Caco-2 (cell line): ENCODE data around the gene PICK1. TPM values are rescaled to one million over a fixed set of nuclear protein-coding genes. Genes with fewer than 3 reads are reported as not detected.

ENCODE experiments used
- BruUV-seq: library from RNA; stranded (reverse); fragments of 400-500 nt; replicated peaks from 2 replicates; lab custom pipeline; 2021; lab: Mats Ljungman, UMichigan
- CTCF ChIA-PET: fragments of 300-600 bp; sonication (Branson Sonifier 250); formaldehyde crosslinking; loops from one replicate; lab custom pipeline; 2022; ENCODE audit warnings: antibody characterized with exemption; lab: Charles Lee
- POLR2A ChIA-PET: fragments of 300-600 bp; sonication (Branson Sonifier 250); formaldehyde crosslinking; loops from one replicate; lab custom pipeline; 2022; ENCODE audit warnings: antibody characterized with exemption; lab: Charles Lee
- DNase-seq, 2 experiments: peaks; one replicate each; pipeline versions ENCODE4 v3.0.0 to v3.0.0-alpha.2; 2020 to 2022
- H3K27me3 ChIP-seq: replicated peaks from 2 replicates; pipeline ENCODE4 v1.6.0; 2011; ENCODE audit warnings: low read length; ENCODE audit not compliant: control insufficient read depth, insufficient read depth
- H3K36me3 ChIP-seq: 2 replicates; pipeline ENCODE4 v1.5.1; 2011; ENCODE audit warnings: low read length; ENCODE audit not compliant: control insufficient read depth, insufficient read depth
- H3K4me1 ChIP-seq: fragments of 250-450 bp; sonication (Bioruptor Pico); 2 replicates; pipeline ENCODE4 v1.5.1; 2020; ENCODE audit warnings: mild to moderate bottlenecking
- H3K4me3 ChIP-seq: 2 replicates; pipeline ENCODE4 v1.5.1; 2011; ENCODE audit warnings: low read depth, mild to moderate bottlenecking, control low read depth, low read length
- H3K9me3 ChIP-seq: fragments of 250-450 bp; sonication (Bioruptor Pico); 2 replicates; pipeline ENCODE4 v1.5.1; 2020; ENCODE audit warnings: mild to moderate bottlenecking, moderate library complexity
- H3K27ac Mint-ChIP-seq: one replicate; pipeline ENCODE4 v1.8.0; 2022; ENCODE audit warnings: mixed read lengths; ENCODE audit not compliant: unreplicated experiment
- H3K27me3 Mint-ChIP-seq: one replicate; pipeline ENCODE4 v1.8.0; 2022; ENCODE audit warnings: mixed read lengths; ENCODE audit not compliant: insufficient read depth, unreplicated experiment
- H3K36me3 Mint-ChIP-seq: one replicate; pipeline ENCODE4 v1.8.0; 2022; ENCODE audit warnings: mild to moderate bottlenecking, mixed read lengths; ENCODE audit not compliant: insufficient read depth, unreplicated experiment
- H3K4me1 Mint-ChIP-seq: one replicate; pipeline ENCODE4 v1.8.0; 2022; ENCODE audit warnings: low read depth, mixed read lengths; ENCODE audit not compliant: unreplicated experiment
- H3K4me3 Mint-ChIP-seq: one replicate; pipeline ENCODE4 v1.8.0; 2022; ENCODE audit warnings: mild to moderate bottlenecking, moderate library complexity, mixed read lengths; ENCODE audit not compliant: unreplicated experiment
- H3K9me3 Mint-ChIP-seq: one replicate; pipeline ENCODE4 v1.8.0; 2022; ENCODE audit warnings: mixed read lengths; ENCODE audit not compliant: unreplicated experiment
- intact Hi-C: fragments of 100-400 bp; cut with micrococcal nuclease; formaldehyde crosslinking; loops from one replicate; pipeline ENCODE4 v1.10.0; 2022; ENCODE audit not compliant: unreplicated experiment
- total RNA-seq: library from RNA; stranded (reverse); gene quantifications from 2 replicates; pipeline ENCODE4 v1.2.3, GENCODE V29; 2022
- TF ChIP-seq, protein P1 (sequence below), 2 experiments: fragments of 200-600 bp in 1 of 2; IDR thresholded peaks; 1 replicate in 1 of 2; 2 replicates in 1 of 2; pipeline versions ENCODE4 v1.5.1 to v1.8.0; 2011 to 2022; ENCODE audit warnings: antibody characterized with exemption in 1 of 2, control low read depth in 1 of 2, inconsistent platforms in 1 of 2, low read depth in 1 of 2, low read length in 1 of 2, mild to moderate bottlenecking in 1 of 2, moderate library complexity in 1 of 2; ENCODE audit not compliant: insufficient read depth in 1 of 2, severe bottlenecking in 1 of 2, unreplicated experiment in 1 of 2

Gene PICK1
- total RNA-seq, 1 experiment from 2014 or later, result 41.1 TPM

GRCh38 chr22:38107692-38108515 is 50.7 kb downstream of the PICK1 start:
- Mint-ChIP-seq H3K9me3 (peaks cover 9% of the 10 kb centered on the region), H3K27me3 (peaks cover 3% of the 10 kb centered on the region), H3K36me3 (peaks cover 33% of the 10 kb centered on the region), H3K4me1 (peaks cover 22% of the 10 kb centered on the region), H3K27ac (peak overlapping the region; percentile 75), H3K4me3 (no peak overlapping the region)
- Histone ChIP-seq H3K36me3 (peaks cover 2% of the 10 kb centered on the region; the same call in 1 of the 2 replicates), H3K9me3 (no peaks in the 10 kb centered on the region), H3K4me3 (no peak overlapping the region), H3K4me1 (peaks cover 37% of the 10 kb centered on the region), H3K27me3 (no peaks in the 10 kb centered on the region)
- POLR2A ChIA-PET, result no interaction called here
- DNase-seq, result peak; percentile 42 to 73
- TF ChIP-seq, protein P1, sequence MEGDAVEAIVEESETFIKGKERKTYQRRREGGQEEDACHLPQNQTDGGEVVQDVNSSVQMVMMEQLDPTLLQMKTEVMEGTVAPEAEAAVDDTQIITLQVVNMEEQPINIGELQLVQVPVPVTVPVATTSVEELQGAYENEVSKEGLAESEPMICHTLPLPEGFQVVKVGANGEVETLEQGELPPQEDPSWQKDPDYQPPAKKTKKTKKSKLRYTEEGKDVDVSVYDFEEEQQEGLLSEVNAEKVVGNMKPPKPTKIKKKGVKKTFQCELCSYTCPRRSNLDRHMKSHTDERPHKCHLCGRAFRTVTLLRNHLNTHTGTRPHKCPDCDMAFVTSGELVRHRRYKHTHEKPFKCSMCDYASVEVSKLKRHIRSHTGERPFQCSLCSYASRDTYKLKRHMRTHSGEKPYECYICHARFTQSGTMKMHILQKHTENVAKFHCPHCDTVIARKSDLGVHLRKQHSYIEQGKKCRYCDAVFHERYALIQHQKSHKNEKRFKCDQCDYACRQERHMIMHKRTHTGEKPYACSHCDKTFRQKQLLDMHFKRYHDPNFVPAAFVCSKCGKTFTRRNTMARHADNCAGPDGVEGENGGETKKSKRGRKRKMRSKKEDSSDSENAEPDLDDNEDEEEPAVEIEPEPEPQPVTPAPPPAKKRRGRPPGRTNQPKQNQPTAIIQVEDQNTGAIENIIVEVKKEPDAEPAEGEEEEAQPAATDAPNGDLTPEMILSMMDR (IDR thresholded peaks at IDR 0.05; ENCODE audit: insufficient read depth in 1 of 2, low read depth in 1 of 2, low read length in 1 of 2, severe bottlenecking in 1 of 2, unreplicated experiment in 1 of 2), result no peak
- CTCF ChIA-PET, result interaction anchor here (1.2 kb wide), 1 partner anchor 56 kb away, joined by 5 read pairs; no protein-coding TSS in a partner anchor
- intact Hi-C loops, result no loop called here
- BruUV-seq, result no TSS peak

- Mint-ChIP-seq H3K4me1 (peaks cover 22% of the 10 kb centered on the region), H3K27me3 (peaks cover 3% of the 10 kb centered on the region), H3K9me3 (peaks cover 9% of the 10 kb centered on the region), H3K4me3 (no peak overlapping the region), H3K36me3 (peaks cover 33% of the 10 kb centered on the region), H3K27ac (peak overlapping the region; percentile 75)
- Histone ChIP-seq H3K4me3 (no peak overlapping the region), H3K27me3 (no peaks in the 10 kb centered on the region), H3K36me3 (peaks cover 2% of the 10 kb centered on the region; the same call in 1 of the 2 replicates), H3K4me1 (peaks cover 37% of the 10 kb centered on the region), H3K9me3 (no peaks in the 10 kb centered on the region)
- ChIA-PET POLR2A (no interaction called here), CTCF (interaction anchor here (0.6 kb wide), 1 partner anchor 24 kb away, joined by 3 read pairs; no protein-coding TSS in a partner anchor)
- TF ChIP-seq, protein P1 (IDR thresholded peaks at IDR 0.05; ENCODE audit: insufficient read depth in 1 of 2, low read depth in 1 of 2, low read length in 1 of 2, severe bottlenecking in 1 of 2, unreplicated experiment in 1 of 2), result no peak
- DNase-seq, result no peak
- BruUV-seq, result no TSS peak
- intact Hi-C loops, result no loop called here
Measured at GRCh38 chr22:38108561-38109319, 51.5 kb downstream of the PICK1 start.

DNA sequence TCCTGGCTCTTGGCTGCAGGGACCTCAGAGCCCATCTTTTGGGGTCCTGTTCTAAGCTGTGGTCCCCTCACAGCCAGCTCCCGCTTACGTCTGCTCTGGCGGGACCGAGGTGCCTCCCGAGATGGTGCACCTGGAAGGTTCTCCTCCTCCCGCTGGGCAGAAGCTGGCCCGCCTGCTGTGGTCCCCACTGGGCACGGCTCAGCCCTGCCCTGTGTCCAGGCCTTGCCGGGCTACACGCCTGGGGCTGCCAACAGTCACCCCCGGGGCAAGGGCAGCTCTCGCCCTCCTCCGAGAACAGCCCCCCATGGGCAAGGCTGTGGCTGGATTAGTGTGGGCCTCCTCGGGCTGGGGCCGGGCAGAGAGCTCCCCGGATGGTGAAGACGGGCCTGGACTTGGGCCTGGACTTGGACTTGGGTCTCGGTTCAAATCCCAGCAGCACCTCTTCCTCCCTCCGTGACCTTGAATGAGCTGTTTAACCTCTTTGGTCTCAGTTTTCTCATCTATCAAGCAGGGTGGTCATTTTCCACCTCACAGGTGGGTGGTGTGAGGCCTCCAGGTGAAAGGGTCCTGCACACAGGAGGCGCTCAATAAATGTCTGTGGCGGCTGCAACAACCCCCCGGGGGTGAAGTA is 52.3 kb downstream of the PICK1 start:
- H3K4me3 Mint-ChIP-seq, result peak overlapping the region; percentile 61
- BruUV-seq, result TSS peak; percentile 39
- ChIA-PET POLR2A (no interaction called here), CTCF (interaction anchor here (2.0 kb wide), 1 partner anchor 57 kb away, joined by 9 read pairs; no protein-coding TSS in a partner anchor)
- Histone ChIP-seq H3K4me3 (no peak overlapping the region), H3K36me3 (peaks cover 2% of the 10 kb centered on the region; the same call in 1 of the 2 replicates), H3K9me3 (no peaks in the 10 kb centered on the region), H3K27me3 (no peaks in the 10 kb centered on the region), H3K4me1 (peaks cover 37% of the 10 kb centered on the region)
- peaks cover 31% of the 10 kb centered on the region for H3K36me3 Mint-ChIP-seq
- intact Hi-C loops, result loop anchor here (10.0 kb wide), 2 partner anchors 75 to 105 kb away; partner anchors contain the start of gene PLA2G6
- DNase-seq, result peak in 1 of 2 experiments; percentile 27
- TF ChIP-seq, protein P1 (IDR thresholded peaks at IDR 0.05; ENCODE audit: insufficient read depth in 1 of 2, low read depth in 1 of 2, low read length in 1 of 2, severe bottlenecking in 1 of 2, unreplicated experiment in 1 of 2), result no peak
- peaks cover 3% of the 10 kb centered on the region for H3K27me3 Mint-ChIP-seq
- peaks cover 22% of the 10 kb centered on the region for H3K4me1 Mint-ChIP-seq
- H3K9me3 Mint-ChIP-seq, result peaks cover 9% of the 10 kb centered on the region
- H3K27ac Mint-ChIP-seq, result peak overlapping the region; percentile 85
